CD4-positive, alpha-beta T cell treated with Interleukin-21 for 1 hour (primary cell): ENCODE measurements around the gene PPIL6.
"Not testable (repeated sequence)": the region's sequence is repeated elsewhere in the genome, so short reads cannot be mapped to it uniquely, and the experiment has no call there.

ENCODE experiments used
- DNase-seq: peaks from one replicate; pipeline ENCODE4 v3.0.0-alpha.2; 2020

Gene PPIL6

GRCh38 chr6:109466212-109466923 lies 25.9 kb upstream of the PPIL6 start:
- no peak for DNase-seq

- DNase-seq: no peak
Observed at GRCh38 chr6:109465772-109466171, 25.3 kb upstream of the PPIL6 start.

- no peak for DNase-seq
Observed at GRCh38 chr6:109461733-109462526, 21.5 kb upstream of the PPIL6 start.

- not testable (repeated sequence) for DNase-seq
Observed at GRCh38 chr6:109461205-109461604, 20.8 kb upstream of the PPIL6 start.

GRCh38 chr6:109460161-109460829 lies 19.9 kb upstream of the PPIL6 start:
- DNase-seq: no peak

- peak; percentile 60 for DNase-seq
Observed at GRCh38 chr6:109458774-109459531, 18.5 kb upstream of the PPIL6 start.

- no peak for DNase-seq
Observed at GRCh38 chr6:109457562-109457996, 17.2 kb upstream of the PPIL6 start.

GRCh38 chr6:109456710-109457561 lies 16.5 kb upstream of the PPIL6 start:
- DNase-seq: no peak

GRCh38 chr6:109456111-109456583 lies 15.7 kb upstream of the PPIL6 start:
- no peak for DNase-seq

GRCh38 chr6:109455437-109456110 lies 15.1 kb upstream of the PPIL6 start, which contains the start of gene MICAL1:
TSS of gene MICAL1 (minus strand) at chr6:109455772. CDS start at chr6:109454196, 1,576 bp downstream.
- DNase-seq: peak; percentile 80

- peak; percentile 77 for DNase-seq
Observed at GRCh38 chr6:109454496-109455436, 14.3 kb upstream of the PPIL6 start.

- no peak for DNase-seq
Observed at GRCh38 chr6:109453594-109454495, 13.4 kb upstream of the PPIL6 start.

- DNase-seq: no peak
Observed at GRCh38 chr6:109453156-109453555, 12.7 kb upstream of the PPIL6 start.

GRCh38 chr6:109452181-109452580 lies 11.8 kb upstream of the PPIL6 start:
- DNase-seq: no peak

- no peak for DNase-seq
Observed at GRCh38 chr6:109451376-109451775, 10.9 kb upstream of the PPIL6 start.

GRCh38 chr6:109450801-109451200 lies 10.4 kb upstream of the PPIL6 start:
- DNase-seq: no peak

GRCh38 chr6:109449795-109450673 lies 9.6 kb upstream of the PPIL6 start:
- peak; percentile 52 for DNase-seq
